GM12878 (cell line): Measurements from ENCODE around the gene ITGA1.

ENCODE experiments used
- CREB1 ChIP-seq: IDR thresholded peaks from 2 replicates; pipeline ENCODE4 v1.6.1; 2012; ENCODE audit warnings: low read depth, mild to moderate bottlenecking, inconsistent platforms
- MTA3 ChIP-seq: IDR thresholded peaks from 2 replicates; pipeline ENCODE4 v1.6.1; 2012; ENCODE audit warnings: low read length, inconsistent platforms, borderline replicate concordance

- TF ChIP-seq CREB1 (no peak), MTA3 (no peak)
These were observed 155.6 kb downstream of the ITGA1 start for GRCh38 chr5:52943285-52943684.
